ENCODE results near the gene YIPF2. TPM values are rescaled to one million over a fixed set of nuclear protein-coding genes. Genes with fewer than 3 reads are reported as not detected.
A peak's percentile ranks its signal among the peaks of the same experiment; 100 is the strongest.

The YIPF2 gene
- total and polyA plus RNA-seq, 2 donors from 2014 or later, result 64.7 to 70.3 TPM

GRCh38 chr19:10927730-10928562 lies 493 bp downstream of the YIPF2 start:
- TF ChIP-seq, protein P1, sequence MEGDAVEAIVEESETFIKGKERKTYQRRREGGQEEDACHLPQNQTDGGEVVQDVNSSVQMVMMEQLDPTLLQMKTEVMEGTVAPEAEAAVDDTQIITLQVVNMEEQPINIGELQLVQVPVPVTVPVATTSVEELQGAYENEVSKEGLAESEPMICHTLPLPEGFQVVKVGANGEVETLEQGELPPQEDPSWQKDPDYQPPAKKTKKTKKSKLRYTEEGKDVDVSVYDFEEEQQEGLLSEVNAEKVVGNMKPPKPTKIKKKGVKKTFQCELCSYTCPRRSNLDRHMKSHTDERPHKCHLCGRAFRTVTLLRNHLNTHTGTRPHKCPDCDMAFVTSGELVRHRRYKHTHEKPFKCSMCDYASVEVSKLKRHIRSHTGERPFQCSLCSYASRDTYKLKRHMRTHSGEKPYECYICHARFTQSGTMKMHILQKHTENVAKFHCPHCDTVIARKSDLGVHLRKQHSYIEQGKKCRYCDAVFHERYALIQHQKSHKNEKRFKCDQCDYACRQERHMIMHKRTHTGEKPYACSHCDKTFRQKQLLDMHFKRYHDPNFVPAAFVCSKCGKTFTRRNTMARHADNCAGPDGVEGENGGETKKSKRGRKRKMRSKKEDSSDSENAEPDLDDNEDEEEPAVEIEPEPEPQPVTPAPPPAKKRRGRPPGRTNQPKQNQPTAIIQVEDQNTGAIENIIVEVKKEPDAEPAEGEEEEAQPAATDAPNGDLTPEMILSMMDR (IDR thresholded peaks at IDR 0.05; ENCODE audit: borderline replicate concordance, extremely low read depth, insufficient read depth), result no peak
- Histone ChIP-seq H3K4me1 (ENCODE audit: control insufficient read depth in 2 of 3, insufficient read depth in 2 of 3, low read depth in 1 of 3, low read length in 3 of 3) (peaks cover 0 to 15% (median 5%) of the 10 kb centered on the region in 3 donors), H3K27me3 (ENCODE audit: control insufficient read depth, insufficient read depth, low read length) (no peaks in the 10 kb centered on the region), H3K9ac (ENCODE audit: low read length in 3 of 3) (peak overlapping the region; percentile 26 to 89 (median 49)), H3K9me3 (ENCODE audit: control insufficient read depth in 2 of 3, insufficient read depth in 1 of 3, low read length in 3 of 3) (no peaks in the 10 kb centered on the region), H3K36me3 (ENCODE audit: control insufficient read depth in 2 of 3, insufficient read depth in 3 of 3, low read length in 3 of 3) (peaks cover 0 to 19% (median 6%) of the 10 kb centered on the region in 3 donors), H3K27ac (ENCODE audit: low read depth in 2 of 2, low read length in 2 of 2) (peak overlapping the region; percentile 65 to 67), H3K4me3 (ENCODE audit: low read length in 3 of 3) (peak overlapping the region; percentile 65 to 82 (median 66))
- intact Hi-C loops (cut with DNase I), result no loop called here
- DNase-seq, result no peak
- no peak for FAIRE-seq

DNA sequence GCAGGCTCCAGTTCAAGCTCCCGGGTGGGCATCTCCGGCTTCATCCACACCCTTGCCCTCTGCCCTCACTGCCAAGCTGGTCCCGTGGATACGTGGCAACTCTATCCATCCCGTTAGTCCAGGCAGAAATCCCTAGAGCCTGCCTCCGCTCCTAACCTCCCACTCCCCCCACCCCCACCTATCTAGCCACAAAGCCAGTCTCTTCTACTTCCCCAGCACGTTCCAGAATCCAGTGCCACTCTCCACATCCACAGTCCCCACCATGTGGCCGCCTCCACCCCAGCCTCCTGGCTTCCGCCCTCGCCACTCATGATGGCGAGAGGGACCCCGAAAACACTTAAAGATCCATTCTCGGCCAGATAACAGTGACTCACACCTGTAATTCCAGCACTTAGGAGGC lies 3.8 kb downstream of the YIPF2 start:
- intact Hi-C loops (cut with DNase I), result no loop called here
- Histone ChIP-seq H3K27me3 (ENCODE audit: control insufficient read depth, insufficient read depth, low read length) (no peaks in the 10 kb centered on the region), H3K36me3 (ENCODE audit: control insufficient read depth in 2 of 3, insufficient read depth in 3 of 3, low read length in 3 of 3) (peaks cover 0 to 13% (median 6%) of the 10 kb centered on the region in 3 donors), H3K9ac (ENCODE audit: low read length in 3 of 3) (no peak overlapping the region), H3K4me1 (ENCODE audit: control insufficient read depth in 2 of 3, insufficient read depth in 2 of 3, low read depth in 1 of 3, low read length in 3 of 3) (peaks cover 0 to 13% (median 5%) of the 10 kb centered on the region in 3 donors), H3K9me3 (ENCODE audit: control insufficient read depth in 2 of 3, insufficient read depth in 1 of 3, low read length in 3 of 3) (no peaks in the 10 kb centered on the region), H3K4me3 (ENCODE audit: low read length in 3 of 3) (no peak overlapping the region), H3K27ac (ENCODE audit: low read depth in 2 of 2, low read length in 2 of 2) (no peak overlapping the region)
- TF ChIP-seq, protein P1 (IDR thresholded peaks at IDR 0.05; ENCODE audit: borderline replicate concordance, extremely low read depth, insufficient read depth), result no peak
- DNase-seq (no peak), FAIRE-seq (no peak)

DNA sequence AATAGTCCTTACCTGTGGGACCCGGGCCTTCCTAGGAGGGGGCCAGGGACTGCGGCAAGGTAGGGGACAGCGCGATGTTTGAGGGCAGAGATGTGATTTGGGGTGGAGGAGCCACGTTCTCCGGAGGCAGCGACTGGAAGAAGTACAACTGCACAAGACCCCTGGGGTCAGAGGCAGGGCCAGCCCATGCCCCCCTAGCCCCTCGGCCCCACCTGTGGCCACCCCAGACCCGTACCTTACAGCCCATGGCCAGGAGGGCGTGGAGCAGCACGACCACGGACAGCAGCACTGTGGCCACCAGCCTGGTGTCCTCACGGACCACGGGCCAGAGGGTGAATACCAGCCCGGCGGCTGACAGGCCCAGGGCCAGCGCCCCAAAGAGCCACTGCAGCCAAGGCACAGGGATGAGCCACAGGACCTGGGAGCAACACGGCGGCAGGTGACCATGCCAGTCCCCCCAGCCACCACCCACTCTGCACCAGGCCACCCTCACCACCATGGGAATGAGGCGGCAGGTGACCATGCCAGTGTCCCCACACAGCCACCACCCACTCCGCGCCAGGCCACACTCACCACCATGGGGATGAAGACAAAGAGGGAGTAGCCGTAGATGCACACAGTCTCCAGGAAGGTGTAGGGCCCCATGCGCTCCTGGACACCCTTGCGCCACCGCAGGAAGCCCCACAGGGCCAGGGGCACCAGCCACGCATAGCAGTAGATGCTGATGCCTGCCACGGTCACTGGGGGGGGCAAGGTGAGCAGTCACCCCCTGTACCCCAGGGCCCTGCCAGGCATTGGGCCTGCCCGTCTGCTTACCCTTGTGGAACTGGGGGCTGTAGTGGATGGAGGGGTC lies 5.0 kb downstream of the YIPF2 start:
- no peak overlapping the region for H3K4me3 ChIP-seq (ENCODE audit: low read length in 3 of 3)
- H3K9me3 ChIP-seq (ENCODE audit: control insufficient read depth in 2 of 3, insufficient read depth in 1 of 3, low read length in 3 of 3), result no peaks in the 10 kb centered on the region
- no peaks in the 10 kb centered on the region for H3K27me3 ChIP-seq (ENCODE audit: control insufficient read depth, insufficient read depth, low read length)
- no peak for FAIRE-seq
- H3K27ac ChIP-seq (ENCODE audit: low read depth in 2 of 2, low read length in 2 of 2), result no peak overlapping the region
- intact Hi-C loops (cut with DNase I), result no loop called here
- H3K36me3 ChIP-seq (ENCODE audit: control insufficient read depth in 2 of 3, insufficient read depth in 3 of 3, low read length in 3 of 3), result peaks cover 0 to 24% (median 9%) of the 10 kb centered on the region in 3 donors
- H3K4me1 ChIP-seq (ENCODE audit: control insufficient read depth in 2 of 3, insufficient read depth in 2 of 3, low read depth in 1 of 3, low read length in 3 of 3), result peaks cover 0 to 9% (median 5%) of the 10 kb centered on the region in 3 donors
- TF ChIP-seq, protein P1 (IDR thresholded peaks at IDR 0.05; ENCODE audit: borderline replicate concordance, extremely low read depth, insufficient read depth), result no peak
- H3K9ac ChIP-seq (ENCODE audit: low read length in 3 of 3), result no peak overlapping the region
- no peak for DNase-seq

Measured in kidney (tissue), 14 donors.